Panc1 (cell line): Measurements from ENCODE around the gene CCDC116.

Source experiments
- CTCF ChIP-seq: fragments of 450-650 bp; IDR thresholded peaks from 2 replicates; pipeline ENCODE4 v1.5.1; 2017; ENCODE audit warnings: mild to moderate bottlenecking
- POLR2AphosphoS5 ChIP-seq: IDR thresholded peaks from 2 replicates; pipeline ENCODE4 v1.6.1; 2012; ENCODE audit warnings: mild to moderate bottlenecking, low read depth, low read length, moderate library complexity
- REST ChIP-seq, 2 experiments: IDR thresholded peaks; 2 replicates each; pipeline ENCODE4 v1.6.1; 2011 to 2012; ENCODE audit warnings: low read depth in 2 of 2, control low read depth in 1 of 2, low read length in 1 of 2, mild to moderate bottlenecking in 1 of 2, moderate library complexity in 1 of 2; ENCODE audit not compliant: insufficient read depth in 1 of 2
- SIN3A ChIP-seq: IDR thresholded peaks from 2 replicates; pipeline ENCODE4 v1.6.1; 2012; ENCODE audit warnings: low read depth, mild to moderate bottlenecking, low read length, moderate library complexity, borderline replicate concordance; ENCODE audit not compliant: insufficient read depth

GRCh38 chr22:21682385-21683175, 50.0 kb downstream of the CCDC116 start:
- TF ChIP-seq POLR2AphosphoS5 (no peak), CTCF (no peak), SIN3A (no peak), REST (IDR thresholded peaks at IDR 0.05; ENCODE audit: insufficient read depth in 1 of 2, low read depth in 2 of 2, low read length in 1 of 2) (no peak)
